GM19351 (cell line): ENCODE data around the gene ZNF438.
"Not testable (repeated sequence)": the region's sequence is repeated elsewhere in the genome, so short reads cannot be mapped to it uniquely, and the experiment has no call there.

Source experiments
- ATAC-seq: cut with Tn5 transposase; IDR thresholded peaks from one replicate; pipeline ENCODE4 v1.9.1; 2021; ENCODE audit warnings: mild to moderate bottlenecking, moderate library complexity; ENCODE audit not compliant: unreplicated experiment

Gene ZNF438

GRCh38 chr10:30816159-30816819 is 215.4 kb downstream of the ZNF438 start:
- no peak for ATAC-seq

GRCh38 chr10:30813872-30814481 is 217.7 kb downstream of the ZNF438 start:
- ATAC-seq = no peak

GRCh38 chr10:30812018-30812851 is 219.4 kb downstream of the ZNF438 start:
- no peak for ATAC-seq

- ATAC-seq = no peak
These were observed 220.2 kb downstream of the ZNF438 start for GRCh38 chr10:30811276-30812017.

GRCh38 chr10:30810416-30810815 is 221.2 kb downstream of the ZNF438 start:
- no peak for ATAC-seq

- ATAC-seq = no peak
These were observed 224.8 kb downstream of the ZNF438 start for GRCh38 chr10:30806850-30807249.

- ATAC-seq = no peak
These were observed 226.6 kb downstream of the ZNF438 start for GRCh38 chr10:30805061-30805460.

- no peak for ATAC-seq
These were observed 227.1 kb downstream of the ZNF438 start for GRCh38 chr10:30804478-30805055.

GRCh38 chr10:30803892-30804322 is 227.8 kb downstream of the ZNF438 start:
- ATAC-seq = no peak

GRCh38 chr10:30803058-30803457 is 228.6 kb downstream of the ZNF438 start:
- ATAC-seq = no peak

- ATAC-seq = no peak
These were observed 231.3 kb downstream of the ZNF438 start for GRCh38 chr10:30800368-30800767.

GRCh38 chr10:30798646-30799185 is 232.9 kb downstream of the ZNF438 start:
- ATAC-seq = no peak

GRCh38 chr10:30795024-30795423 is 236.6 kb downstream of the ZNF438 start:
- ATAC-seq = not testable (repeated sequence)
